ENCODE data around the gene MIEF2.
"Not testable (repeated sequence)": the region's sequence is repeated elsewhere in the genome, so short reads cannot be mapped to it uniquely, and the experiment has no call there.

MIEF2 gene, protein sequence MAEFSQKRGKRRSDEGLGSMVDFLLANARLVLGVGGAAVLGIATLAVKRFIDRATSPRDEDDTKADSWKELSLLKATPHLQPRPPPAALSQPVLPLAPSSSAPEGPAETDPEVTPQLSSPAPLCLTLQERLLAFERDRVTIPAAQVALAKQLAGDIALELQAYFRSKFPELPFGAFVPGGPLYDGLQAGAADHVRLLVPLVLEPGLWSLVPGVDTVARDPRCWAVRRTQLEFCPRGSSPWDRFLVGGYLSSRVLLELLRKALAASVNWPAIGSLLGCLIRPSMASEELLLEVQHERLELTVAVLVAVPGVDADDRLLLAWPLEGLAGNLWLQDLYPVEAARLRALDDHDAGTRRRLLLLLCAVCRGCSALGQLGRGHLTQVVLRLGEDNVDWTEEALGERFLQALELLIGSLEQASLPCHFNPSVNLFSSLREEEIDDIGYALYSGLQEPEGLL

DNA sequence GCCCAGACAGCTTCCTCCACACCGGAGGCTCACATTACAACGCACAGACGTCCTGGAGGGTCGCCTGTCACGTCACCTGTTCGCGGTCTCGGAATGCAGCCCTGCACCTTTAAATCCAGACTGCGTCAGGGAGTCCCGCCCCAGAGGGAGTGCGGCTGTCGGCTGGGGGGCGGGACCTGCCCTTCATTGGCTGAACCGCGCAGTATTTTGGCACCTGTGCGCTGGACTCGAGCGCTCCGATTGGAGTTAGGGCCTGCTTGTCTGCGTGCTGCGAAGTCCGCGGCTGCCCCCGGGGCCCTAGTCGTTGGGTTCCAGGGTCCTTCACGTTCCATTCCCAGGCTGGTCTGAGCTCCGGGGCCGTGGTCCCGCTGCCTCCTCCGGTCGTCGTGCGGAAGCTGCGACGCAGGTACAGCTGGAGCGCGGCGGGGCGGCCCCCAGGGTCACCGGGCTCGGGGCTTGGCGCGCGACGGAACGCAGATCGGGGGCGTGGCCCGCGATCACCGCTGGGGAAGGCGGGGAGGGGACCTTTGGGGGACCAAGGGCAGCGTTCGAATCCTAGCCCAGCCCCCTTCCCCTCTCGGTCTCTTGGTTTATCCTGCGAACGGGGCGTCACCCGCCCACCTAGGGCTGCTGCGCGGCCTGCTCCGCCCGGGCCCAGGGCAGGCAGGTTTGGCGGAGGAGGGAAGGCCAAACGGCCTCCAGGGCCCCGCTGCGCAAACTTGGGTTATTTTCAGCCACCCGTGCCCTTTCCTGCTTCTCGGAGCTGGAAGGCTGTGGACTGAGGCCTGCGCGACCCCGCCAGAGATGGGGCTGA lies at the start of gene MIEF2:
Gene MIEF2, plus strand, starts transcription at position 331 of the 814 bp plus-strand sequence. CDS start 2,059 bp downstream, outside the sequence.
- DNase-seq (ENCODE audit: low read depth): peak; percentile 82
- TF ChIP-seq, protein P1, sequence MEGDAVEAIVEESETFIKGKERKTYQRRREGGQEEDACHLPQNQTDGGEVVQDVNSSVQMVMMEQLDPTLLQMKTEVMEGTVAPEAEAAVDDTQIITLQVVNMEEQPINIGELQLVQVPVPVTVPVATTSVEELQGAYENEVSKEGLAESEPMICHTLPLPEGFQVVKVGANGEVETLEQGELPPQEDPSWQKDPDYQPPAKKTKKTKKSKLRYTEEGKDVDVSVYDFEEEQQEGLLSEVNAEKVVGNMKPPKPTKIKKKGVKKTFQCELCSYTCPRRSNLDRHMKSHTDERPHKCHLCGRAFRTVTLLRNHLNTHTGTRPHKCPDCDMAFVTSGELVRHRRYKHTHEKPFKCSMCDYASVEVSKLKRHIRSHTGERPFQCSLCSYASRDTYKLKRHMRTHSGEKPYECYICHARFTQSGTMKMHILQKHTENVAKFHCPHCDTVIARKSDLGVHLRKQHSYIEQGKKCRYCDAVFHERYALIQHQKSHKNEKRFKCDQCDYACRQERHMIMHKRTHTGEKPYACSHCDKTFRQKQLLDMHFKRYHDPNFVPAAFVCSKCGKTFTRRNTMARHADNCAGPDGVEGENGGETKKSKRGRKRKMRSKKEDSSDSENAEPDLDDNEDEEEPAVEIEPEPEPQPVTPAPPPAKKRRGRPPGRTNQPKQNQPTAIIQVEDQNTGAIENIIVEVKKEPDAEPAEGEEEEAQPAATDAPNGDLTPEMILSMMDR (IDR thresholded peaks at IDR 0.05; ENCODE audit: low read depth, low read length, missing control alignments): no peak
- H3K4me3 ChIP-seq (ENCODE audit: low read depth, low read length): peak within 1 kb of the TSS; percentile 74
- in situ Hi-C loops (cut with HindIII; ENCODE audit: low sequenced_read_pairs): no loop called here

DNA sequence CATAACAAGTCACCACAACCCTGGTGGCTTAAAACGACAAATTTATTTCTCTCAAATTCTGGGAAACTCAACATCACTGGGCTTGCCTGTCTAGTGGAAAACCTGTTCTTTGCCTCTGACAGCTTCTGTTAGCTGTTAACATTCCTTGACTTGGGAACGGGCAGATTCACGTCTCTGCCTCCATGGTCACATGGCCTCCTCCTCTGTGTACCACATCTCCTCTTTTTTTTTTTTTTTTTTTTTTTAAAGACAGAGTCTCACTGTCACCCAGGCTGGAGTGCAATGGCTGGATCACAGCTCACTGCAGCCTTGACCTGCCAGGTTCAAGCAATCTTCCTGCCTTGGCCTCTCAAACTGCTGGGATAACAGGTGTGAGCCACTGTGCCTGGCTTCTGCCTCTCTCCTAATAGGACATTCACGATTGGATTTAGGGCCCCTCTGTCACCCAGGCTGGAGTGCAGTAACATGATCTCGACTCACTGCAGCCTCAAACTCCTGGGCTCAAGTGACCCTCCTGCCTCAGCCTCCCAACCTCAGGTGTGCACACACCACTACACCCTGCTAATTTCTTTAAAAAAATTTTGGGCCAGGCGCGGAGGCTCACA lies 46.7 kb upstream of the MIEF2 start:
- in situ Hi-C loops (cut with HindIII; ENCODE audit: low sequenced_read_pairs): no loop called here
- H3K4me3 ChIP-seq (ENCODE audit: low read depth, low read length): no peak overlapping the region
- TF ChIP-seq, protein P1 (IDR thresholded peaks at IDR 0.05; ENCODE audit: low read depth, low read length, missing control alignments): no peak
- DNase-seq (ENCODE audit: low read depth): no peak

DNA sequence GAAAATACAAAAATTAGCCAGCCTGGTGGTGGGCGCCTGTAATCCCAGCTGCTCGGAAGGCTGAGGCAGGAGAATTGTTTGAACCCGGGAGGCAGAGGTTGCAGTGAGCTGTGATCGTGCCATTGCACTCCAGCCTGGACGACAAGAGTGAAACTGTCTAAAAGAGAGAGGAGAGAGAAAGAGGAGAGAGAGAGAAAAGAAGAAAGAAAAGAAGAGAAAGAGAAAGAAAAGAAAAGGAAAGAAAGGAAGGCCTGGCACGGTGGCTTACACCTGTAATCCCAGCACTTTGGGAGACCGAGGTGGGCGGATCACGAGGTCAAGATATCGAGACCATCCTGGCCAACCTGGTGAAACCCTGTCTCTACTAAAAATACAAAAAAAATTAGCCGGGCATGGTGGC lies 43.6 kb upstream of the MIEF2 start:
- in situ Hi-C loops (cut with HindIII; ENCODE audit: low sequenced_read_pairs): not testable (repeated sequence)

DNA sequence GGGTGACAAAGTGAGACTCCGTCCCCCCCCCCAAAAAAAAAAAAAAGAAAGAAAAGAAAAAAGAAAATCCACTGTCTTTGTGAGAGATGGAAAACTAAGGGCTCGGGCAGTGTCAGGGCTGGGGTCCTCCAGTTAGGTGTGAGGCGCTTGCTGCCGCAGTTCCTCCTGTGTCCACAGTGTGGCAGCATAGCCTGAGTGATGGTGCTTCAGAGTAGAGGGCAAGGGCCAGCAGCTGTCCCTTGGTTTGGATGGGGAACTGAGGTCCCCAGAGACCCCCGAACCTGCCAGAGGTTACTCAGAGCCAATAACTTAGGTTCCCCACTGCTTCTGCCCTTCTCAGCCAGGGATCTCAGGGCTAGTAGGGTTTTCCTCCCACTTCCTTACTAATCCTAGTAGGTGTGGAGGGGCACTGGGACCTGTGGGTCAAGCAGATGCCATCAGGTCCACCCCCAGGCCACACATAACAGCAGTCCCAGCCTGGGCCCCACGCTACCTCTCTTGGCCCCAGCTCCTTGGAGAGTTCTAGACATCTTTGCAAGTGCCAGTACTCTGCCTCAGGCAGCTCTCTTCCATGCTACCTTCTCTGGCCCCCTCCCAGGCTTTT lies 42.9 kb upstream of the MIEF2 start:
- DNase-seq (ENCODE audit: low read depth): peak; percentile 23
- H3K4me3 ChIP-seq (ENCODE audit: low read depth, low read length): no peak overlapping the region
- in situ Hi-C loops (cut with HindIII; ENCODE audit: low sequenced_read_pairs): no loop called here
- TF ChIP-seq, protein P1 (IDR thresholded peaks at IDR 0.05; ENCODE audit: low read depth, low read length, missing control alignments): peak; percentile 98

More for the DNA sequence above, 43.6 kb upstream of the MIEF2 start:
- H3K4me3 ChIP-seq (ENCODE audit: low read depth, low read length); DNase-seq (ENCODE audit: low read depth): not testable (repeated sequence)

DNA sequence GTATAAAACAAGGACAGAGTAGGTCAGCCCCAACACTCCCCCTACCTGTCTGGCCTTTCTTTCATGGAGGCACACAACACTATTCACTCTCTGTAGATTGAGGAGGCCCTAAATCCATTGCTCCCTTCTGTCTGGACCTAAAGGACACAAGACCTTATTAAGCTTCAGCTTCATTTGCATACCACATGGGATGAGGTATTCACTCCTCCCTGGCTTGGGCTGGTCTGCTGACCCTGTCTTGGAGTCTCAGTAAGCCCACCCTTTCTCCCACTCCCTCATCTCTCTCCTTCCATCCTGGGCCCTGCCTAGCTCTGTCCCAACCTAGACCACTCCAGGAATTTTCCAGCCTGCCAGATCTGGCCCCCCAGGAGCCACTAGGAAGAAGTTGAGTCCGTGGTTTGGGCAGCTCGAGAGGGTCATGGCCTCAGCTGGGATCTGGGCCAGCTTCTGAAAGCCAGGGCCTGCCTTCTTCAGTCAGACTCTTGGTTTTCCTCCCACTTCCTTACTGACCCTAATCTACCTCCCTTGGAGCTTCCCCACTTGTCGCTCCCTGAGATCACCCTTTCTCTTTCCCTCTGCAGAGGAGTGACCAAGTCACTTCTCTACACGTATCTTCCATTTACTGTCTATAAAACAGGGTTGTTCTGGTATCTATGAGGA lies 41.6 kb upstream of the MIEF2 start:
- in situ Hi-C loops (cut with HindIII; ENCODE audit: low sequenced_read_pairs): no loop called here
- peak; percentile 55 for DNase-seq (ENCODE audit: low read depth)

DNA sequence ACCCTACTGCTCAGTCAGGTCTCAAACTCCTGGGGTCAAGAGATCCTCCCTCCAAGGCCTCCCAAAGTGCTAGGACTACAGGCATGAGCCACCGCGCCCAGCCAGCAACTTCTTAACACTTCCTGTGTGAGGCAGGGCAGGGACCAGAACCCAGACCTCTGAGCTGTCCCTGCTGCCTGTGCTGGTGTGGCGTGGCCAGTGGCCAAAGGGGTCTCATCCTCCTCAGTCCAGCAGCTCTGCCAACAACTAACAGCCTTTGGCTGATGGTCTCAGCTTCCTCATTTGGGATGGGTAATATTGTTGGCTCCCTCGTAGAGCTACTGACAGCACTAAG lies 36.4 kb upstream of the MIEF2 start:
- H3K4me3 ChIP-seq (ENCODE audit: low read depth, low read length): no peak overlapping the region
- no peak for DNase-seq (ENCODE audit: low read depth)
- TF ChIP-seq, protein P1 (IDR thresholded peaks at IDR 0.05; ENCODE audit: low read depth, low read length, missing control alignments): no peak
- in situ Hi-C loops (cut with HindIII; ENCODE audit: low sequenced_read_pairs): loop anchor here (5.0 kb wide), 1 partner anchor 37 kb away; no protein-coding TSS in a partner anchor

More for the DNA sequence above, 41.6 kb upstream of the MIEF2 start:
- TF ChIP-seq, protein P1 (IDR thresholded peaks at IDR 0.05; ENCODE audit: low read depth, low read length, missing control alignments): no peak
- H3K4me3 ChIP-seq (ENCODE audit: low read depth, low read length): no peak overlapping the region
